H9 (cell line): ENCODE data around the gene FRMD1. TPM values are rescaled to one million over a fixed set of nuclear protein-coding genes. Genes with fewer than 3 reads are reported as not detected.

Experiments
- DNase-seq: peaks from one replicate; pipeline ENCODE4 v3.0.0-alpha.2; 2017
- H2AFZ ChIP-seq: one replicate; pipeline ENCODE4 v1.6.1; 2013; ENCODE audit warnings: mild to moderate bottlenecking, low read length, control low read depth, moderate library complexity
- H2AK5ac ChIP-seq: 2 replicates; pipeline ENCODE4 v1.6.1; 2013; ENCODE audit warnings: low read length, control low read depth, mixed read lengths; ENCODE audit not compliant: insufficient read length
- H2BK120ac ChIP-seq: one replicate; pipeline ENCODE4 v1.6.1; 2013; ENCODE audit warnings: low read depth, mild to moderate bottlenecking, low read length, control low read depth, inconsistent platforms; ENCODE audit not compliant: poor library complexity, severe bottlenecking
- H2BK12ac ChIP-seq: 2 replicates; pipeline ENCODE4 v1.6.1; 2013; ENCODE audit warnings: low read length, control low read depth, mixed read lengths, low read depth; ENCODE audit not compliant: insufficient read length
- H2BK15ac ChIP-seq: 2 replicates; pipeline ENCODE4 v1.6.1; 2013; ENCODE audit warnings: low read depth, low read length, control low read depth
- H2BK20ac ChIP-seq: one replicate; pipeline ENCODE4 v1.6.1; 2013; ENCODE audit warnings: low read depth, mild to moderate bottlenecking, low read length, control low read depth, inconsistent platforms; ENCODE audit not compliant: poor library complexity, severe bottlenecking
- H2BK5ac ChIP-seq: 2 replicates; pipeline ENCODE4 v1.6.1; 2013; ENCODE audit warnings: low read length, control low read depth, mixed read lengths; ENCODE audit not compliant: insufficient read length
- H3K14ac ChIP-seq: 2 replicates; pipeline ENCODE4 v1.6.1; 2013; ENCODE audit warnings: low read length, control low read depth; ENCODE audit not compliant: insufficient read depth
- H3K18ac ChIP-seq: 2 replicates; pipeline ENCODE4 v1.6.1; 2013; ENCODE audit warnings: low read depth, mild to moderate bottlenecking, mixed read lengths, low read length, control low read depth; ENCODE audit not compliant: insufficient read length
- H3K23ac ChIP-seq: 2 replicates; pipeline ENCODE4 v1.6.1; 2013; ENCODE audit warnings: low read length, control low read depth, mixed read lengths, low read depth; ENCODE audit not compliant: insufficient read length
- H3K23me2 ChIP-seq: 2 replicates; pipeline ENCODE4 v1.6.1; 2013; ENCODE audit warnings: low read depth, mild to moderate bottlenecking, mixed read lengths, low read length, control low read depth; ENCODE audit not compliant: insufficient read length, poor library complexity, severe bottlenecking
- H3K27ac ChIP-seq: 2 replicates; pipeline ENCODE4 v1.5.1; 2013; ENCODE audit warnings: low read length, control low read depth, mixed read lengths, low read depth; ENCODE audit not compliant: insufficient read length
- H3K27me3 ChIP-seq: 2 replicates; pipeline ENCODE4 v1.6.1; 2013; ENCODE audit warnings: low read length, control low read depth, inconsistent platforms; ENCODE audit not compliant: insufficient read depth
- H3K4ac ChIP-seq: 2 replicates; pipeline ENCODE4 v1.6.1; 2013; ENCODE audit warnings: low read depth, mild to moderate bottlenecking, control low read depth, inconsistent platforms, low read length, moderate library complexity
- H3K4me1 ChIP-seq: 2 replicates; pipeline ENCODE4 v1.6.1; 2013; ENCODE audit warnings: low read length, control low read depth, inconsistent platforms; ENCODE audit not compliant: insufficient read depth
- H3K4me2 ChIP-seq: 2 replicates; pipeline ENCODE4 v1.6.1; 2013; ENCODE audit warnings: low read length, control low read depth, mixed read lengths; ENCODE audit not compliant: insufficient read length, insufficient read depth
- H3K56ac ChIP-seq: 2 replicates; pipeline ENCODE4 v1.6.1; 2013; ENCODE audit warnings: low read depth, mild to moderate bottlenecking, mixed read lengths, low read length, control low read depth; ENCODE audit not compliant: insufficient read length
- H3K79me1 ChIP-seq: 2 replicates; pipeline ENCODE4 v1.6.1; 2013; ENCODE audit warnings: low read depth, mild to moderate bottlenecking, moderate library complexity, low read length, control low read depth, inconsistent platforms; ENCODE audit not compliant: insufficient read depth, poor library complexity, severe bottlenecking
- H3K79me2 ChIP-seq: 2 replicates; pipeline ENCODE4 v1.6.1; 2013; ENCODE audit warnings: low read length, control low read depth, inconsistent platforms; ENCODE audit not compliant: insufficient read depth
- H3K9ac ChIP-seq: 2 replicates; pipeline ENCODE4 v1.6.1; 2013; ENCODE audit warnings: low read length, control low read depth, mixed read lengths; ENCODE audit not compliant: insufficient read length; ENCODE audit errors: extremely low read depth
- H3K9me3 ChIP-seq: one replicate; pipeline ENCODE4 v1.6.1; 2013; ENCODE audit warnings: low read depth, low read length, inconsistent platforms; ENCODE audit not compliant: control insufficient read depth
- H3T11ph ChIP-seq: one replicate; pipeline ENCODE4 v1.6.1; 2013; ENCODE audit warnings: mild to moderate bottlenecking, low read length, control low read depth, inconsistent platforms
- H4K20me1 ChIP-seq: one replicate; pipeline ENCODE4 v1.6.1; 2013; ENCODE audit not compliant: control insufficient read depth, insufficient read length, insufficient read depth
- H4K5ac ChIP-seq: 2 replicates; pipeline ENCODE4 v1.6.1; 2013; ENCODE audit warnings: low read depth, mild to moderate bottlenecking, mixed read lengths, low read length, control low read depth; ENCODE audit not compliant: insufficient read length
- H4K8ac ChIP-seq: replicated peaks from 2 replicates; pipeline ENCODE4 v1.6.1; 2013; ENCODE audit warnings: low read length, control low read depth, mixed read lengths, low read depth; ENCODE audit not compliant: insufficient read length
- H4K91ac ChIP-seq: 2 replicates; pipeline ENCODE4 v1.6.1; 2013; ENCODE audit warnings: low read depth, mild to moderate bottlenecking, moderate library complexity, mixed read lengths, low read length, control low read depth; ENCODE audit not compliant: insufficient read length
- H3K27ac Mint-ChIP-seq, 3 experiments: 2 replicates in 2 of 3; 3 replicates in 1 of 3; pipeline ENCODE4 v1.8.0; 2020 to 2021; ENCODE audit warnings: mixed read lengths in 3 of 3, mild to moderate bottlenecking in 1 of 3, moderate library complexity in 1 of 3
- H3K27me3 Mint-ChIP-seq: 2 replicates; pipeline ENCODE4 v1.8.0; 2021; ENCODE audit warnings: low read depth, mild to moderate bottlenecking, moderate library complexity, mixed read lengths
- H3K36me3 Mint-ChIP-seq, 3 experiments: 2 replicates in 2 of 3; 3 replicates in 1 of 3; pipeline ENCODE4 v1.8.0; 2020 to 2021; ENCODE audit warnings: low read depth in 3 of 3, mixed read lengths in 3 of 3; ENCODE audit not compliant: insufficient read depth in 1 of 3
- H3K4me1 Mint-ChIP-seq, 2 experiments: 2 replicates each; pipeline ENCODE4 v1.8.0; 2020; ENCODE audit warnings: mixed read lengths in 2 of 2
- H3K4me3 Mint-ChIP-seq, 2 experiments: 2 replicates in 1 of 2; 3 replicates in 1 of 2; pipeline ENCODE4 v1.8.0; 2020 to 2021; ENCODE audit warnings: mild to moderate bottlenecking in 2 of 2, mixed read lengths in 2 of 2, moderate library complexity in 1 of 2
- H3K9me3 Mint-ChIP-seq, 2 experiments: 2 replicates in 1 of 2; 3 replicates in 1 of 2; pipeline ENCODE4 v1.8.0; 2020; ENCODE audit warnings: mild to moderate bottlenecking in 2 of 2, mixed read lengths in 2 of 2, moderate library complexity in 1 of 2
- CTCF ChIP-seq: fragments of 200-600 bp; sonication (generic); conservative IDR thresholded peaks from 3 replicates; pipeline ENCODE4 v1.8.0; 2021; ENCODE audit warnings: antibody characterized with exemption, mild to moderate bottlenecking
- WGBS: extraction: QIAGEN DNeasy Blood & Tissue Kit; methylation state at CpG from one replicate; pipeline ENCODE4 v1.1.7; 2013; ENCODE audit warnings: missing lambda C conversion rate, low lambda C conversion rate, mixed read lengths; ENCODE audit not compliant: insufficient read length; ENCODE audit errors: extremely low coverage; 5-methylcytosine and 5-hydroxymethylcytosine counted together
- total RNA-seq: library from RNA; stranded (reverse); gene quantifications from 2 replicates; pipeline ENCODE4 v1.2.1, GENCODE V29; 2021

The FRMD1 gene
- total RNA-seq, 1 experiment from 2014 or later, result not detected

- TF ChIP-seq CTCF, result no peak
These were observed 4.0 kb upstream of the FRMD1 start for GRCh38 chr6:168082860-168083513.

More at GRCh38 chr6:168082860-168083513, 4.0 kb upstream of the FRMD1 start:
- Histone ChIP-seq H3K14ac (no peak overlapping the region; the same call in 1 of the 2 replicates), H4K5ac (no peak overlapping the region), H2BK5ac (no peak overlapping the region), H3K4ac (no peak overlapping the region), H3K27me3 (no peaks in the 10 kb centered on the region), H3K79me1 (no peaks in the 10 kb centered on the region), H2BK12ac (no peak overlapping the region), H4K8ac (no peak overlapping the region), H3K4me1 (no peaks in the 10 kb centered on the region), H4K20me1 (no peaks in the 10 kb centered on the region), H3K4me2 (no peak overlapping the region), H3K23ac (no peak overlapping the region), H2BK20ac (no peak overlapping the region), H3K56ac (no peak overlapping the region), H2AFZ (no peak overlapping the region), H2AK5ac (no peak overlapping the region), H3T11ph (no peak overlapping the region), H2BK120ac (no peak overlapping the region), H3K79me2 (no peaks in the 10 kb centered on the region), H4K91ac (no peak overlapping the region), H3K23me2 (no peaks in the 10 kb centered on the region), H2BK15ac (no peak overlapping the region), H3K18ac (no peak overlapping the region), H3K9me3 (no peaks in the 10 kb centered on the region), H3K27ac (no peak overlapping the region), H3K9ac (no peak overlapping the region)
- no peaks in the 10 kb centered on the region for H3K36me3 Mint-ChIP-seq
- H3K27ac Mint-ChIP-seq, result no peak overlapping the region
- DNase-seq, result no peak
- peaks cover 2% of the 10 kb centered on the region; the same call in 1 of the 2 replicates for H3K27me3 Mint-ChIP-seq
- no peak overlapping the region for H3K4me3 Mint-ChIP-seq
- no peaks in the 10 kb centered on the region for H3K9me3 Mint-ChIP-seq
- no CpG with 5 or more reads among the region's 17 CpGs for WGBS
- peaks cover 5 to 29% of the 10 kb centered on the region in 2 experiments for H3K4me1 Mint-ChIP-seq
